ENCODE measurements around the gene GNG7. TPM values are rescaled to one million over a fixed set of nuclear protein-coding genes. Genes with fewer than 3 reads are reported as not detected.
A peak's percentile ranks its signal among the peaks of the same experiment; 100 is the strongest.

GNG7 gene
- total and polyA plus RNA-seq, 7 donors: 1.2 to 8.0 (median 2.6) TPM

GRCh38 chr19:2591537-2592291, 110.8 kb downstream of the GNG7 start:
- DNase-seq: no peak
- H3K27me3 ChIP-seq: no peaks in the 10 kb centered on the region
- 31 to 70% methylated on average over 3 of the region's 3 CpGs for WGBS, 2 donors
- TF ChIP-seq EP300 (IDR thresholded peaks at IDR 0.05): no peak
- TF ChIP-seq CTCF (IDR thresholded peaks at IDR 0.05): no peak
- TF ChIP-seq POLR2AphosphoS5 (IDR thresholded peaks at IDR 0.05): no peak
- TF ChIP-seq POLR2A (IDR thresholded peaks at IDR 0.05): no peak
- H3K27ac ChIP-seq: no peak overlapping the region
- no peaks in the 10 kb centered on the region for H3K9me3 ChIP-seq
- H3K4me3 ChIP-seq: no peak overlapping the region
- peaks cover 0 to 7% (median 3%) of the 10 kb centered on the region in 4 donors for H3K4me1 ChIP-seq
- no peaks in the 10 kb centered on the region for H3K36me3 ChIP-seq
- intact Hi-C loops (cut with DNase I): no loop called here

GRCh38 chr19:2590630-2591399, 111.7 kb downstream of the GNG7 start:
- Histone ChIP-seq H3K27ac (no peak overlapping the region), H3K36me3 (no peaks in the 10 kb centered on the region), H3K4me3 (no peak overlapping the region), H3K9me3 (no peaks in the 10 kb centered on the region), H3K4me1 (peaks cover 0 to 7% (median 3%) of the 10 kb centered on the region in 4 donors), H3K27me3 (no peaks in the 10 kb centered on the region)
- intact Hi-C loops (cut with DNase I): no loop called here
- WGBS, 2 donors: 91 to 95% methylated on average over 9 of the region's 9 CpGs
- DNase-seq: peak; percentile 26
- TF ChIP-seq CTCF (IDR thresholded peaks at IDR 0.05): no peak
- TF ChIP-seq EP300 (IDR thresholded peaks at IDR 0.05): no peak

DNA sequence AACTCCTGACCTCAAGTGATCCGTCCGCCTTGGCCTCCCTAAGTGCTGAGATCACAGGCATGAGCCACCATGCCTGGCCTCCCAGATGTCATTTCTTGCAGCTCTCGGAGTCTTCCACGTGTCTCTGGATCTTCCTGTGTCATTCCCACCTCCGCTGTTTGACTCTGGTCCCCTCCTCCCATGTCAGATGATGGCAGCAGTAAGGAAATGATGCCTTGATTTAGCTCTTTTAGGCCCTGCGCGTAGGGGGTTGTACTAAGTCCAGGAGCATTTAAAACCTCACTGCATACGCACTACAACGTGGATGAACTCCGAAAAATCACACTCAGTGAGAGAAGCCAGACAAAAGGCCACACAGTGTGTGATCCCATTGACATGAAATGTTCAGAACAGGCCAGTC, 113.1 kb downstream of the GNG7 start:
- intact Hi-C loops (cut with DNase I): no loop called here

GRCh38 chr19:2588081-2588777, 114.3 kb downstream of the GNG7 start:
- no peak for TF ChIP-seq POLR2A (IDR thresholded peaks at IDR 0.05)
- TF ChIP-seq CTCF (IDR thresholded peaks at IDR 0.05): no peak
- peak in 3 of 4 donors; percentile 22 to 37 (median 26) for TF ChIP-seq POLR2AphosphoS5 (IDR thresholded peaks at IDR 0.05)
- TF ChIP-seq EP300 (IDR thresholded peaks at IDR 0.05): peak in 2 of 4 donors; percentile 62 to 63
- peak; percentile 81 for DNase-seq
- Histone ChIP-seq H3K4me3 (no peak overlapping the region), H3K9me3 (no peaks in the 10 kb centered on the region), H3K36me3 (no peaks in the 10 kb centered on the region), H3K27me3 (no peaks in the 10 kb centered on the region), H3K4me1 (peaks cover 0 to 7% (median 4%) of the 10 kb centered on the region in 4 donors), H3K27ac (peak overlapping the region; percentile 34 to 57 (median 50))
- intact Hi-C loops (cut with DNase I): no loop called here
- WGBS, 2 donors: 12 to 60% methylated on average over 30 of the region's 30 CpGs

More for the DNA sequence above, 113.1 kb downstream of the GNG7 start:
- TF ChIP-seq POLR2A (IDR thresholded peaks at IDR 0.05) (no peak), EP300 (IDR thresholded peaks at IDR 0.05) (no peak), CTCF (IDR thresholded peaks at IDR 0.05) (no peak), POLR2AphosphoS5 (IDR thresholded peaks at IDR 0.05) (no peak)
- WGBS, 2 donors: 94 to 96% methylated on average over 10 of the region's 10 CpGs
- H3K9me3 ChIP-seq: no peaks in the 10 kb centered on the region
- H3K27me3 ChIP-seq: no peaks in the 10 kb centered on the region
- H3K4me3 ChIP-seq: no peak overlapping the region
- no peak overlapping the region for H3K27ac ChIP-seq
- peak; percentile 35 for DNase-seq
- no peaks in the 10 kb centered on the region for H3K36me3 ChIP-seq
- H3K4me1 ChIP-seq: peaks cover 0 to 7% (median 3%) of the 10 kb centered on the region in 4 donors
